HepG2 (cell line): ENCODE data around the gene OSCP1. TPM values are rescaled to one million over a fixed set of nuclear protein-coding genes. Genes with fewer than 3 reads are reported as not detected.

ENCODE experiments used
- AKAP8 ChIP-seq: sonication (generic); formaldehyde crosslinking; IDR thresholded peaks from 2 replicates; pipeline ENCODE4 v1.5.1; 2020; ENCODE audit warnings: mild to moderate bottlenecking, missing genetic modification reagents
- GATA4 ChIP-seq: sonication (generic); IDR thresholded peaks from 2 replicates; pipeline ENCODE4 v1.6.1; 2016; ENCODE audit warnings: antibody characterized with exemption, low read depth, borderline replicate concordance
- KLF11 ChIP-seq: IDR thresholded peaks from 2 replicates; pipeline ENCODE4 v1.6.1; 2016; ENCODE audit warnings: missing compliant biosample characterization
- PAX8 ChIP-seq: sonication (generic); formaldehyde crosslinking; IDR thresholded peaks from 2 replicates; pipeline ENCODE4 v1.8.0; 2022; ENCODE audit warnings: mild to moderate bottlenecking, missing genetic modification reagents, borderline replicate concordance
- PPARG ChIP-seq: conservative IDR thresholded peaks from 2 replicates; pipeline ENCODE4 v1.6.1; 2016; ENCODE audit warnings: missing biosample characterization, missing genetic modification reagents
- SOX6 ChIP-seq, 2 experiments: fragments of 450-650 bp in 1 of 2; sonication (generic) in 1 of 2; formaldehyde crosslinking in 1 of 2; IDR thresholded peaks; 2 replicates each; pipeline versions ENCODE4 v1.4.0 to v1.6.1; 2017 to 2020; ENCODE audit warnings: antibody characterized with exemption in 1 of 2, mild to moderate bottlenecking in 1 of 2, missing genetic modification reagents in 1 of 2
- SP2 ChIP-seq: sonication (generic); formaldehyde crosslinking; IDR thresholded peaks from 2 replicates; pipeline ENCODE4 v1.5.1; 2020; ENCODE audit warnings: mild to moderate bottlenecking, missing genetic modification reagents
- SRF ChIP-seq: IDR thresholded peaks from 2 replicates; pipeline ENCODE4 v1.6.1; 2011; ENCODE audit warnings: mild to moderate bottlenecking, low read depth, low read length, moderate library complexity
- ZEB1 ChIP-seq: IDR thresholded peaks from 2 replicates; pipeline ENCODE4 v1.6.1; 2012; ENCODE audit warnings: mild to moderate bottlenecking, low read depth, inconsistent platforms; ENCODE audit not compliant: insufficient replicate concordance
- ZKSCAN5 ChIP-seq: sonication (generic); formaldehyde crosslinking; IDR thresholded peaks from 2 replicates; pipeline ENCODE4 v1.5.1; 2020; ENCODE audit warnings: mild to moderate bottlenecking, missing genetic modification reagents
- ZNF256 ChIP-seq: sonication (generic); formaldehyde crosslinking; conservative IDR thresholded peaks from 2 replicates; pipeline ENCODE4 v1.4.0; 2020; ENCODE audit warnings: missing genetic modification reagents
- ZNF639 ChIP-seq: conservative IDR thresholded peaks from 2 replicates; pipeline ENCODE4 v1.6.1; 2018; ENCODE audit warnings: missing genetic modification reagents
- ZNF746 ChIP-seq: sonication (generic); formaldehyde crosslinking; IDR thresholded peaks from 2 replicates; pipeline ENCODE4 v1.8.0; 2022; ENCODE audit warnings: mild to moderate bottlenecking, missing genetic modification reagents
- polyA plus RNA-seq, 8 experiments: library from polyadenylated mRNA; depleted of rRNA in 3 of 8; stranded (reverse) in 7 of 8; unstranded in 1 of 8; fragments of >200 nt; fragmentation: Illumina TruSeq in 4 of 8; extraction: Trizol in 4 of 8; gene quantifications; 2 replicates each; pipeline versions ENCODE4 v1.2.1 to v1.2.3, GENCODE V29; 2011 to 2016; ENCODE audit warnings: low read depth in 4 of 8, missing spikeins in 1 of 8, mixed read lengths in 1 of 8; ENCODE audit not compliant: insufficient read depth in 1 of 8
- total RNA-seq, 5 experiments: library from RNA; depleted of rRNA; stranded (reverse); fragments of >200 nt; fragmentation: Illumina TruSeq; extraction: Trizol; gene quantifications; 2 replicates each; pipeline ENCODE4 v1.2.3, GENCODE V29; 2016; ENCODE audit warnings: low read depth in 1 of 5
- TF ChIP-seq, protein P1 (sequence below): fragments of 450-650 bp; IDR thresholded peaks from 2 replicates; pipeline ENCODE4 v1.6.1; 2016
- TF ChIP-seq, protein P2 (sequence below): sonication (generic); formaldehyde crosslinking; IDR thresholded peaks from 2 replicates; pipeline ENCODE4 v1.4.0; 2020; ENCODE audit warnings: missing genetic modification reagents
- TF ChIP-seq, protein P3 (sequence below): sonication (generic); formaldehyde crosslinking; IDR thresholded peaks from 2 replicates; pipeline ENCODE4 v1.4.0; 2020; ENCODE audit warnings: missing genetic modification reagents

Gene OSCP1
- total and polyA plus RNA-seq, 2 of the 13 experiments (the other 11 are each of a cell fraction or from before 2014, with no cell fraction given), result 0.60 to 0.84 TPM

DNA sequence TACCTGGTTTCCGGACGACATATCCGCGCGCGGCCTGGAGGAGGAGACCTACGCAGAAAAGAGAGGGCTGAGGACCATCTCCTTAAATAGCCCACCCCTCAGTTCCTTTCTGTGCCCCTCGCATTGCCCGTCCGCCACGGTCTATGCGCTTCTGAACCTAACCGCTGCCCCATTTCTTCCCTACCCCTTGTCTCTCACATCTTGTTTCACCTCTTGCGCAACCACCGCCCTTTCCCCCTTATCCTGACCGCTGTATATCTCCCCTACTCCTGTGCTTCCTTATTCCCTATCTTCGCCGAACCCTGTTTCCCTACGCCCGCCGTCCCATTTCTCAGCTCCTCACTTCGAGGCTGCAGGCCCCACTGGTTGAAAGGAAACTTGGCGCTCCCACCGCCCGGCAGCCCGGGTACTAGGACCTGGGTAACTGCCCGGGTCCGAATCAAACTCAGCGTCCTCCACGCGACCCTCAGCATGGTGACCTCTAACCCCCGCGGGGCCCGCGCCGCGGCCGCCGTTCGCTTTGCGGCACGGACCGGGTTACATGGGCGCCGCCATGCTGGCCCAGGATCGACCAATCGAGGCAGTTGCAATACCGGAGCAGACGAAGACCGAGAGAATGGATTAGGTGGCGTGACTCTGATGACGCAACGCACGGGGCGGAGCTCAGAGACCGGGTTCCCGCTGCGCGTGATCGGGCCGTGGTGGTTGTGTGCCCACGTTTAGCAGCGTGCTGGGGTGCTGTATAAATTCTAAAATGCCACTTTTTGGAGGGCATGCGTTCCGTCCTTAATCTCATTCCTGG is 13.8 kb upstream of the OSCP1 start, which contains the start of gene MRPS15 (continued):
- TF ChIP-seq ZNF639, result peak; percentile 100
- TF ChIP-seq SOX6 (IDR thresholded peaks at IDR 0.05), result no peak
- peak; percentile 61 for TF ChIP-seq SOX6 (CRISPR knock-in tag; IDR thresholded peaks at IDR 0.05)
- TF ChIP-seq AKAP8, result peak; percentile 90
- TF ChIP-seq, protein P1, sequence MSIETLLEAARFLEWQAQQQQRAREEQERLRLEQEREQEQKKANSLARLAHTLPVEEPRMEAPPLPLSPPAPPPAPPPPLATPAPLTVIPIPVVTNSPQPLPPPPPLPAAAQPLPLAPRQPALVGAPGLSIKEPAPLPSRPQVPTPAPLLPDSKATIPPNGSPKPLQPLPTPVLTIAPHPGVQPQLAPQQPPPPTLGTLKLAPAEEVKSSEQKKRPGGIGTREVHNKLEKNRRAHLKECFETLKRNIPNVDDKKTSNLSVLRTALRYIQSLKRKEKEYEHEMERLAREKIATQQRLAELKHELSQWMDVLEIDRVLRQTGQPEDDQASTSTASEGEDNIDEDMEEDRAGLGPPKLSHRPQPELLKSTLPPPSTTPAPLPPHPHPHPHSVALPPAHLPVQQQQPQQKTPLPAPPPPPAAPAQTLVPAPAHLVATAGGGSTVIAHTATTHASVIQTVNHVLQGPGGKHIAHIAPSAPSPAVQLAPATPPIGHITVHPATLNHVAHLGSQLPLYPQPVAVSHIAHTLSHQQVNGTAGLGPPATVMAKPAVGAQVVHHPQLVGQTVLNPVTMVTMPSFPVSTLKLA, result no peak
- TF ChIP-seq SRF, result peak; percentile 98
- no peak for TF ChIP-seq PAX8
- no peak for TF ChIP-seq ZKSCAN5
- TF ChIP-seq, protein P2, sequence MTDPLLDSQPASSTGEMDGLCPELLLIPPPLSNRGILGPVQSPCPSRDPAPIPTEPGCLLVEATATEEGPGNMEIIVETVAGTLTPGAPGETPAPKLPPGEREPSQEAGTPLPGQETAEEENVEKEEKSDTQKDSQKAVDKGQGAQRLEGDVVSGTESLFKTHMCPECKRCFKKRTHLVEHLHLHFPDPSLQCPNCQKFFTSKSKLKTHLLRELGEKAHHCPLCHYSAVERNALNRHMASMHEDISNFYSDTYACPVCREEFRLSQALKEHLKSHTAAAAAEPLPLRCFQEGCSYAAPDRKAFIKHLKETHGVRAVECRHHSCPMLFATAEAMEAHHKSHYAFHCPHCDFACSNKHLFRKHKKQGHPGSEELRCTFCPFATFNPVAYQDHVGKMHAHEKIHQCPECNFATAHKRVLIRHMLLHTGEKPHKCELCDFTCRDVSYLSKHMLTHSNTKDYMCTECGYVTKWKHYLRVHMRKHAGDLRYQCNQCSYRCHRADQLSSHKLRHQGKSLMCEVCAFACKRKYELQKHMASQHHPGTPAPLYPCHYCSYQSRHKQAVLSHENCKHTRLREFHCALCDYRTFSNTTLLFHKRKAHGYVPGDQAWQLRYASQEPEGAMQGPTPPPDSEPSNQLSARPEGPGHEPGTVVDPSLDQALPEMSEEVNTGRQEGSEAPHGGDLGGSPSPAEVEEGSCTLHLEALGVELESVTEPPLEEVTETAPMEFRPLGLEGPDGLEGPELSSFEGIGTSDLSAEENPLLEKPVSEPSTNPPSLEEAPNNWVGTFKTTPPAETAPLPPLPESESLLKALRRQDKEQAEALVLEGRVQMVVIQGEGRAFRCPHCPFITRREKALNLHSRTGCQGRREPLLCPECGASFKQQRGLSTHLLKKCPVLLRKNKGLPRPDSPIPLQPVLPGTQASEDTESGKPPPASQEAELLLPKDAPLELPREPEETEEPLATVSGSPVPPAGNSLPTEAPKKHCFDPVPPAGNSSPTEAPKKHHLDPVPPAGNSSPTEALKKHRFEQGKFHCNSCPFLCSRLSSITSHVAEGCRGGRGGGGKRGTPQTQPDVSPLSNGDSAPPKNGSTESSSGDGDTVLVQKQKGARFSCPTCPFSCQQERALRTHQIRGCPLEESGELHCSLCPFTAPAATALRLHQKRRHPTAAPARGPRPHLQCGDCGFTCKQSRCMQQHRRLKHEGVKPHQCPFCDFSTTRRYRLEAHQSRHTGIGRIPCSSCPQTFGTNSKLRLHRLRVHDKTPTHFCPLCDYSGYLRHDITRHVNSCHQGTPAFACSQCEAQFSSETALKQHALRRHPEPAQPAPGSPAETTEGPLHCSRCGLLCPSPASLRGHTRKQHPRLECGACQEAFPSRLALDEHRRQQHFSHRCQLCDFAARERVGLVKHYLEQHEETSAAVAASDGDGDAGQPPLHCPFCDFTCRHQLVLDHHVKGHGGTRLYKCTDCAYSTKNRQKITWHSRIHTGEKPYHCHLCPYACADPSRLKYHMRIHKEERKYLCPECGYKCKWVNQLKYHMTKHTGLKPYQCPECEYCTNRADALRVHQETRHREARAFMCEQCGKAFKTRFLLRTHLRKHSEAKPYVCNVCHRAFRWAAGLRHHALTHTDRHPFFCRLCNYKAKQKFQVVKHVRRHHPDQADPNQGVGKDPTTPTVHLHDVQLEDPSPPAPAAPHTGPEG, result peak; percentile 60
- no peak for TF ChIP-seq SP2 (CRISPR knock-in tag)
- peak; percentile 44; the same call in 1 of the 2 replicates for TF ChIP-seq GATA4
- TF ChIP-seq ZNF256 (CRISPR knock-in tag), result no peak; the same call in 1 of the 2 replicates
- TF ChIP-seq ZEB1, result peak; percentile 82
- TF ChIP-seq ZNF746 (CRISPR knock-in tag), result 0 out of 2 replicates have a peak, but pooled peaks have one; percentile 61
- TF ChIP-seq KLF11 (CRISPR knock-in tag), result peak; percentile 89
- TF ChIP-seq, protein P3, sequence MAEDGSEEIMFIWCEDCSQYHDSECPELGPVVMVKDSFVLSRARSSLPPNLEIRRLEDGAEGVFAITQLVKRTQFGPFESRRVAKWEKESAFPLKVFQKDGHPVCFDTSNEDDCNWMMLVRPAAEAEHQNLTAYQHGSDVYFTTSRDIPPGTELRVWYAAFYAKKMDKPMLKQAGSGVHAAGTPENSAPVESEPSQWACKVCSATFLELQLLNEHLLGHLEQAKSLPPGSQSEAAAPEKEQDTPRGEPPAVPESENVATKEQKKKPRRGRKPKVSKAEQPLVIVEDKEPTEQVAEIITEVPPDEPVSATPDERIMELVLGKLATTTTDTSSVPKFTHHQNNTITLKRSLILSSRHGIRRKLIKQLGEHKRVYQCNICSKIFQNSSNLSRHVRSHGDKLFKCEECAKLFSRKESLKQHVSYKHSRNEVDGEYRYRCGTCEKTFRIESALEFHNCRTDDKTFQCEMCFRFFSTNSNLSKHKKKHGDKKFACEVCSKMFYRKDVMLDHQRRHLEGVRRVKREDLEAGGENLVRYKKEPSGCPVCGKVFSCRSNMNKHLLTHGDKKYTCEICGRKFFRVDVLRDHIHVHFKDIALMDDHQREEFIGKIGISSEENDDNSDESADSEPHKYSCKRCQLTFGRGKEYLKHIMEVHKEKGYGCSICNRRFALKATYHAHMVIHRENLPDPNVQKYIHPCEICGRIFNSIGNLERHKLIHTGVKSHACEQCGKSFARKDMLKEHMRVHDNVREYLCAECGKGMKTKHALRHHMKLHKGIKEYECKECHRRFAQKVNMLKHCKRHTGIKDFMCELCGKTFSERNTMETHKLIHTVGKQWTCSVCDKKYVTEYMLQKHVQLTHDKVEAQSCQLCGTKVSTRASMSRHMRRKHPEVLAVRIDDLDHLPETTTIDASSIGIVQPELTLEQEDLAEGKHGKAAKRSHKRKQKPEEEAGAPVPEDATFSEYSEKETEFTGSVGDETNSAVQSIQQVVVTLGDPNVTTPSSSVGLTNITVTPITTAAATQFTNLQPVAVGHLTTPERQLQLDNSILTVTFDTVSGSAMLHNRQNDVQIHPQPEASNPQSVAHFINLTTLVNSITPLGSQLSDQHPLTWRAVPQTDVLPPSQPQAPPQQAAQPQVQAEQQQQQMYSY (CRISPR knock-in tag), result peak; percentile 37; the same call in 1 of the 2 replicates
- peak; percentile 81 for TF ChIP-seq PPARG
